ENCODE data around the gene NPFFR1. TPM values are rescaled to one million over a fixed set of nuclear protein-coding genes. Genes with fewer than 3 reads are reported as not detected.
A peak's percentile ranks its signal among the peaks of the same experiment; 100 is the strongest.

NPFFR1 gene
- total RNA-seq, 3 donors from 2014 or later: 0.44 TPM; not detected in 2

GRCh38 chr10:70292004-70292403, 8.2 kb upstream of the NPFFR1 start:
- no peak for DNase-seq (ENCODE audit: low spot score in 2 of 2)
- H3K27ac ChIP-seq: no peak overlapping the region

DNA sequence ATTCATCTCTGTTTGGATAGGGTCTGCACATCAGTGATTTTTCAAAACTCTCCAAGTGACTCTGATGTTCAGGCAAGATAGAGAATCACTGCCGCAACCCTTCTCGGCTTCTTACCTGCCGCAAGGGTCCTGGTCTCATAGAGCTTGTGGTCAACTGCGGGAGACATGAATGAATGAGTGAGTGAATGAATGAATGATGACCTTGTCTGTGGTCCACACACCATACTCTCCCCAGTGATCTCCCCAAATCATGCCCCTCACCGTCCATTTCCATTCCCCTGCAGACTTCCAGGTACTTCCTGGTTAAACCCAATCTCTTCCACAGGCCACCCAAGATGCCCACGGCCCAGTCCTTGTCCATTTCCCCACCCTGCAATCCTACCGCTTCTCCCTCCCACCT, 5.9 kb upstream of the NPFFR1 start:
- intact Hi-C loops (cut with DNase I; ENCODE audit: low total_unique reads): loop anchor here (5.0 to 10.0 kb wide), 2 partner anchors 65 to 418 kb away; no protein-coding TSS in a partner anchor
- Histone ChIP-seq H3K27me3 (no peaks in the 10 kb centered on the region), H3K27ac (peak overlapping the region; percentile 41 to 58), H3K4me3 (no peak overlapping the region), H3K36me3 (no peaks in the 10 kb centered on the region), H3K9me3 (no peaks in the 10 kb centered on the region), H3K4me1 (no peaks in the 10 kb centered on the region)
- no peak for DNase-seq (ENCODE audit: low spot score in 2 of 2)
- no peak for TF ChIP-seq POLR2AphosphoS5 (IDR thresholded peaks at IDR 0.05)
- TF ChIP-seq POLR2A (IDR thresholded peaks at IDR 0.05): no peak
- TF ChIP-seq, protein P1, sequence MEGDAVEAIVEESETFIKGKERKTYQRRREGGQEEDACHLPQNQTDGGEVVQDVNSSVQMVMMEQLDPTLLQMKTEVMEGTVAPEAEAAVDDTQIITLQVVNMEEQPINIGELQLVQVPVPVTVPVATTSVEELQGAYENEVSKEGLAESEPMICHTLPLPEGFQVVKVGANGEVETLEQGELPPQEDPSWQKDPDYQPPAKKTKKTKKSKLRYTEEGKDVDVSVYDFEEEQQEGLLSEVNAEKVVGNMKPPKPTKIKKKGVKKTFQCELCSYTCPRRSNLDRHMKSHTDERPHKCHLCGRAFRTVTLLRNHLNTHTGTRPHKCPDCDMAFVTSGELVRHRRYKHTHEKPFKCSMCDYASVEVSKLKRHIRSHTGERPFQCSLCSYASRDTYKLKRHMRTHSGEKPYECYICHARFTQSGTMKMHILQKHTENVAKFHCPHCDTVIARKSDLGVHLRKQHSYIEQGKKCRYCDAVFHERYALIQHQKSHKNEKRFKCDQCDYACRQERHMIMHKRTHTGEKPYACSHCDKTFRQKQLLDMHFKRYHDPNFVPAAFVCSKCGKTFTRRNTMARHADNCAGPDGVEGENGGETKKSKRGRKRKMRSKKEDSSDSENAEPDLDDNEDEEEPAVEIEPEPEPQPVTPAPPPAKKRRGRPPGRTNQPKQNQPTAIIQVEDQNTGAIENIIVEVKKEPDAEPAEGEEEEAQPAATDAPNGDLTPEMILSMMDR (IDR thresholded peaks at IDR 0.05): no peak

More at GRCh38 chr10:70292004-70292403, 8.2 kb upstream of the NPFFR1 start:
- Histone ChIP-seq H3K27me3 (no peaks in the 10 kb centered on the region), H3K9me3 (no peaks in the 10 kb centered on the region), H3K4me3 (no peak overlapping the region), H3K36me3 (no peaks in the 10 kb centered on the region), H3K4me1 (no peaks in the 10 kb centered on the region)
- TF ChIP-seq POLR2AphosphoS5 (IDR thresholded peaks at IDR 0.05): no peak
- TF ChIP-seq POLR2A (IDR thresholded peaks at IDR 0.05): no peak
- TF ChIP-seq, protein P1 (IDR thresholded peaks at IDR 0.05): no peak
- intact Hi-C loops (cut with DNase I; ENCODE audit: low total_unique reads): loop anchor here (5.0 kb wide), 1 partner anchor 415 kb away; no protein-coding TSS in a partner anchor

DNA sequence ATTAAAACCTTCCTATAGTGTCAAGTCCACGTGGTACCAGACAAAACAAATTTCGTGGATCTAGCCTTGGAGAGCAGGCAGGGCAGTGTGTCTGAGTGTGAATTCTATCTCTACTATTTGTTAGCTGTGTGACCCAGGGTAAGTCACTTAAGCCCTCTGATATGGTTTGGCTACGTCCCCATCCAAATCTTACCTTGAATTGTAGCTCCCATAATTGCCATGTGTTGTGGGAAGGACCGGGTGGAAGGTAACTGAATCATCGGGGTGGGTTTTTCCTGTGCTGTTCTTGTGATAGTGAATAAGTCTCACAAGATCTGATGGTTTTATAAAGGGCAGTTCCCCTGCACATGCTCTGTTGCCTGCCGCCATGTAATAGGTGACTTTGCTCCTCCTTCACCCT, 2.8 kb upstream of the NPFFR1 start:
- H3K4me3 ChIP-seq: no peak overlapping the region
- peaks cover 7% of the 10 kb centered on the region in 2 donors for H3K27me3 ChIP-seq

DNA sequence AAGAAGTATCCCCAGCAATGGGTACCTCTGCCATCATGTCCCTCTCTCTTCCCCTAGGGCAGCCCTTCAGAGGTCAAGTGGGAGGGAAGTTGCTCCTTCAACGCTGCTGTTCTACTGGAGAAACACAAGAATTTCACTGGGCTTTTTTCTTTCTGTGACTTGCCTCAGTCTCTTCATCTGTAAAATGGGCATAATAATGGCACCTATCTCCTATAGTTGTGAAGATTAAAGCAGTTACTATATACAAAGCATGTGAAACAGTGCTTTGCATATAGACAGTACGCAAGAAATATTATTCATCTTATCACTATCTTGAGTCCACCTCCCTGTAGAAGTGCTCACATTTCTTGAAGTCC, 1.6 kb upstream of the NPFFR1 start:
- intact Hi-C loops (cut with DNase I; ENCODE audit: low total_unique reads): loop anchor here (10.0 kb wide), 1 partner anchor 61 kb away; no protein-coding TSS in a partner anchor
- Histone ChIP-seq H3K4me1 (no peaks in the 10 kb centered on the region), H3K4me3 (no peak overlapping the region), H3K9me3 (no peaks in the 10 kb centered on the region), H3K27me3 (peaks cover 7% of the 10 kb centered on the region in 2 donors), H3K27ac (no peak overlapping the region), H3K36me3 (no peaks in the 10 kb centered on the region)
- no peak for TF ChIP-seq POLR2AphosphoS5 (IDR thresholded peaks at IDR 0.05)
- TF ChIP-seq, protein P1 (IDR thresholded peaks at IDR 0.05): no peak
- no peak for TF ChIP-seq POLR2A (IDR thresholded peaks at IDR 0.05)
- no peak for DNase-seq (ENCODE audit: low spot score in 2 of 2)

More for the DNA sequence above, 2.8 kb upstream of the NPFFR1 start:
- DNase-seq (ENCODE audit: low spot score in 2 of 2): no peak
- intact Hi-C loops (cut with DNase I; ENCODE audit: low total_unique reads): loop anchor here (10.0 kb wide), 1 partner anchor 62 kb away; no protein-coding TSS in a partner anchor
- Histone ChIP-seq H3K36me3 (no peaks in the 10 kb centered on the region), H3K9me3 (no peaks in the 10 kb centered on the region), H3K27ac (no peak overlapping the region), H3K4me1 (no peaks in the 10 kb centered on the region)
- TF ChIP-seq POLR2A (IDR thresholded peaks at IDR 0.05): no peak

- intact Hi-C loops (cut with DNase I; ENCODE audit: low total_unique reads): loop anchor here (10.0 kb wide), 1 partner anchor 60 kb away; no protein-coding TSS in a partner anchor
- DNase-seq (ENCODE audit: low spot score in 2 of 2): no peak
- H3K9me3 ChIP-seq: no peaks in the 10 kb centered on the region
- TF ChIP-seq POLR2AphosphoS5 (IDR thresholded peaks at IDR 0.05) (no peak), POLR2A (IDR thresholded peaks at IDR 0.05) (no peak)
- TF ChIP-seq, protein P1 (IDR thresholded peaks at IDR 0.05): no peak
- H3K36me3 ChIP-seq: no peaks in the 10 kb centered on the region
- H3K27me3 ChIP-seq: peaks cover 7% of the 10 kb centered on the region in 2 donors
- H3K27ac ChIP-seq: no peak overlapping the region
- H3K4me1 ChIP-seq: no peaks in the 10 kb centered on the region
- no peak overlapping the region for H3K4me3 ChIP-seq
These were observed 1.0 kb upstream of the NPFFR1 start for GRCh38 chr10:70284542-70285475.
